Measurements from ENCODE around the gene TTLL8. TPM values are rescaled to one million over a fixed set of nuclear protein-coding genes. Genes with fewer than 3 reads are reported as not detected.

The TTLL8 gene
- total RNA-seq (2021; ENCODE audit: unreplicated experiment), result not detected
- not detected in 2 replicates for polyA plus RNA-seq (2012)
- Bru-seq, nascent RNA, result percentile 2 among the genes with signal in this experiment
- BruChase-seq, experiment 1, labeled RNA remaining after a 6-hour chase, result not detected
- BruChase-seq, experiment 2, labeled RNA remaining after a 2-hour chase, result not detected
- long read RNA-seq, result 0 reads

- DNase-seq (ENCODE audit: low read depth, low spot score) (no peak), ATAC-seq (no peak)
- H4K20me1 ChIP-seq (ENCODE audit: insufficient read depth), result no peaks in the 10 kb centered on the region
- BruUV-seq (replicated peaks), result no TSS peak
- H3K79me2 ChIP-seq (ENCODE audit: insufficient read depth, low read length), result no peaks in the 10 kb centered on the region
- no peaks in the 10 kb centered on the region for H3K36me3 ChIP-seq (ENCODE audit: control insufficient read depth in 1 of 2, insufficient read depth in 2 of 2, low read length in 2 of 2)
- H3K9me2 ChIP-seq (ENCODE audit: insufficient read depth), result no peaks in the 10 kb centered on the region
- ChIA-PET CTCF (no interaction called here), POLR2A (no interaction called here), RAD21 (ENCODE audit: low non-redundant PET in 1 of 2, low total read pairs in 2 of 2, uncharacterized antibody in 2 of 2, unreplicated experiment in 2 of 2) (interaction anchor here in 1 of 2 experiments (0.8 kb wide), 1 partner anchor 78 kb away, joined by 3 read pairs; no protein-coding TSS in a partner anchor)
- H3K9ac ChIP-seq (ENCODE audit: low read length), result no peak within 1 kb of the TSS
- no peaks in the 10 kb centered on the region for H3K4me1 ChIP-seq (ENCODE audit: control insufficient read depth in 1 of 2, insufficient read depth in 2 of 2, low read length in 2 of 2)
- no peak within 1 kb of the TSS for H3K4me3 ChIP-seq (replicated peaks in 1 of 2; ENCODE audit: low read depth in 1 of 2, low read length in 2 of 2)
- no peaks in the 10 kb centered on the region for H3K9me3 ChIP-seq (ENCODE audit: control insufficient read depth in 1 of 2, insufficient read depth in 1 of 2, low read depth in 1 of 2, low read length in 2 of 2)
- no peaks in the 10 kb centered on the region for H3K27me3 ChIP-seq (ENCODE audit: insufficient read depth, low read length)
- no peak within 1 kb of the TSS for H3K27ac ChIP-seq (ENCODE audit: low read depth, low read length)
- no peak within 1 kb of the TSS for H2AFZ ChIP-seq (ENCODE audit: low read depth, low read length, poor library complexity, severe bottlenecking)
- TF ChIP-seq ATF3 (IDR thresholded peaks at IDR 0.05), result no peak
- TF ChIP-seq SRF (IDR thresholded peaks at IDR 0.05; ENCODE audit: low read depth), result no peak
- no peak for TF ChIP-seq EZH2 (IDR thresholded peaks at IDR 0.05)
- no peak for TF ChIP-seq YY1 (IDR thresholded peaks at IDR 0.05; ENCODE audit: extremely low read depth, insufficient replicate concordance, low read depth, low read length)
- TF ChIP-seq ZBTB33 (IDR thresholded peaks at IDR 0.05; ENCODE audit: extremely low read depth, insufficient replicate concordance, low read length), result no peak
- no peak for TF ChIP-seq RAD21 (IDR thresholded peaks at IDR 0.05; ENCODE audit: low read depth)
- no peak for TF ChIP-seq ELF1 (IDR thresholded peaks at IDR 0.05; ENCODE audit: borderline replicate concordance, low read depth)
- no peak for TF ChIP-seq POLR2A (IDR thresholded peaks at IDR 0.05; ENCODE audit: borderline replicate concordance, extremely low read depth, insufficient read depth, insufficient read length)
- no peak for TF ChIP-seq EZH2phosphoT487 (IDR thresholded peaks at IDR 0.05; ENCODE audit: borderline replicate concordance)
- TF ChIP-seq CEBPB (IDR thresholded peaks at IDR 0.05; ENCODE audit: low read depth), result no peak
- no peak for TF ChIP-seq CBX3 (IDR thresholded peaks at IDR 0.05; ENCODE audit: low read depth)
- TF ChIP-seq TCF7L2 (IDR thresholded peaks at IDR 0.05; ENCODE audit: borderline replicate concordance, extremely low read depth, insufficient read depth, insufficient read length), result no peak
- H3K4me2 ChIP-seq (ENCODE audit: low read length), result no peak within 1 kb of the TSS
- intact Hi-C loops (cut with micrococcal nuclease), result no loop called here
Measured at GRCh38 chr22:50058061-50058905, at the start of gene TTLL8. TSS of gene TTLL8 (minus strand) at chr22:50058298.

Data from HCT116 (cell line).